ENCODE data around the gene TCF21. TPM values are rescaled to one million over a fixed set of nuclear protein-coding genes. Genes with fewer than 3 reads are reported as not detected.
A peak's percentile ranks its signal among the peaks of the same experiment; 100 is the strongest.
"Not testable (repeated sequence)": the region's sequence is repeated elsewhere in the genome, so short reads cannot be mapped to it uniquely, and the experiment has no call there.

Gene TCF21
- polyA plus RNA-seq, 1 donor: not detected

GRCh38 chr6:133923938-133924593 lies 35.2 kb downstream of the TCF21 start:
- DNase-seq (ENCODE audit: low read depth): peak; percentile 73

GRCh38 chr6:133931221-133931620 lies 42.3 kb downstream of the TCF21 start:
- not testable (repeated sequence) for DNase-seq (ENCODE audit: low read depth)

GRCh38 chr6:133936352-133936751 lies 47.4 kb downstream of the TCF21 start:
- DNase-seq (ENCODE audit: low read depth): not testable (repeated sequence)

DNA sequence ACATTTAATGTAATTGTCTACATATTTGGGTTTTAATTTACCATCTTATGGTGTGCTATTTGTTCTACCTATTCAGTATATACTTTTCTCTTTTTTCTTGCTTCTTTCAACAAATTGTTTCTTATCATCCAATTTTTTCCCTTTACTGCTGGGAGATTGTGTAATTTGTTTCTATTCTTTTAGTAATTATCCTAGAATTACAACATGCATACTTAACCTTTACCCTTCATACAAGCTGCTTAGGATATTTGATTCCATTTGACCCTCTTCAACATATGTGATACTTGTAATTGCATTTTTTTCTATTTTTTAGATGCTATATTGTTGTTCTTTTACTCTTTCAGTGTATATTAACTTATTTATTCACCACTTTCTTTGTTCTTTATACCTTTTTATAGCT lies 49.0 kb downstream of the TCF21 start:
- no peak for DNase-seq (ENCODE audit: low read depth)

DNA sequence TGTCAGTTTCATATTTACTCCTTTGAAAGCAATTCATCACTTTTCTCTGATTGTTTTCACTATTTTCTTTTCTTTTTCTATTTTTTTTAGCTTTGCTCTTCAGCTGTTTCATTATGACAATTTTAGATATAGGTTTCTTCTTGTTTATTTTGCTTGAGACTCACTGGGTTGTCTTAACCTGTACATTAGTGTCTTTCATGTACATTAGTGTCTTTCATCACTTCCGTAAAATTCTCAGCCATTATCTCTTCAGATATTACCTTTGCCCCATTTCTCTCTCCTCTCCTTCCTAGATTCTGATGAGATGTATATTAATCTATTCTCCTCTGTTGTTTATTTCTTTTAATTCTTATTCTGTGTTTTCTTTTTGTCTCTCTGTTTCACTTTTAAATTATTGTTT lies 49.6 kb downstream of the TCF21 start:
- DNase-seq (ENCODE audit: low read depth): no peak

GRCh38 chr6:133939778-133940667 lies 51.1 kb downstream of the TCF21 start:
- DNase-seq (ENCODE audit: low read depth): no peak

Other genes starting within 250 kb of the TCF21 start
- gene TBPL1, start 64.1 kb downstream of the TCF21 start, polyA plus RNA-seq (ENCODE audit: insufficient read length): 18.8 TPM
- 2.1 TPM for gene SLC2A12, start 163.5 kb downstream of the TCF21 start, polyA plus RNA-seq (ENCODE audit: insufficient read length)

All from forelimb muscle (tissue), 1 donor.